Measurements from ENCODE around the gene WDR37. TPM values are rescaled to one million over a fixed set of nuclear protein-coding genes. Genes with fewer than 3 reads are reported as not detected.

The WDR37 gene
- total and polyA plus RNA-seq, 10 of the 15 experiments (the other 5 are each of a cell fraction or from before 2014, with no cell fraction given): 1.9 to 11.1 (median 7.1) TPM

GRCh38 chr10:1163831-1164230 lies 107.6 kb downstream of the WDR37 start:
- BruUV-seq (replicated peaks): no TSS peak
- ChIA-PET RAD21 (ENCODE audit: unreplicated experiment) (no interaction called here), POLR2A (no interaction called here), SMC1A (ENCODE audit: uncharacterized antibody, unreplicated experiment) (interaction anchor here (0.8 kb wide), 1 partner anchor 12 kb away, joined by 3 read pairs; no protein-coding TSS in a partner anchor), CTCF (no interaction called here)
- no peaks in the 10 kb centered on the region for H3K79me2 ChIP-seq (ENCODE audit: control insufficient read depth, insufficient read depth, low read length)
- ATAC-seq: no peak
- no peaks in the 10 kb centered on the region; a peak in 1 of 4 replicates for H3K27me3 ChIP-seq (replicated peaks in 1 of 2; ENCODE audit: control insufficient read depth in 2 of 2, insufficient read depth in 2 of 2, low read length in 1 of 2)
- DNase-seq (ENCODE audit: low read depth, low spot score): no peak
- 13% methylated on average over 5 of the region's 5 CpGs for WGBS (ENCODE audit: insufficient coverage, insufficient replicate concordance, low lambda C conversion rate, missing lambda C conversion rate)
- no peak for FAIRE-seq
- no peak overlapping the region for H2AFZ ChIP-seq (ENCODE audit: control insufficient read depth, low read depth, low read length)
- H3K27ac ChIP-seq (ENCODE audit: control insufficient read depth, insufficient read depth): no peak overlapping the region
- no peaks in the 10 kb centered on the region for H3K9me3 ChIP-seq (replicated peaks; ENCODE audit: control insufficient read depth, insufficient read depth, low read length)
- no peak overlapping the region for H3K4me3 ChIP-seq
- H3K4me1 ChIP-seq (ENCODE audit: control insufficient read depth, insufficient read depth, low read length): no peaks in the 10 kb centered on the region
- no peaks in the 10 kb centered on the region for H4K20me1 ChIP-seq (ENCODE audit: control insufficient read depth, insufficient read depth)
- no peak overlapping the region for H3K4me2 ChIP-seq (ENCODE audit: control insufficient read depth, insufficient read depth)
- intact Hi-C loops (cut with micrococcal nuclease; ENCODE audit: unreplicated experiment) (no loop called here), in situ Hi-C loops (cut with MboI) (no loop called here)
- no peak overlapping the region for H3K9ac ChIP-seq (ENCODE audit: control insufficient read depth, insufficient read depth, low read length)
- TF ChIP-seq RB1 (IDR thresholded peaks at IDR 0.05; ENCODE audit: borderline replicate concordance) (no peak), IRF5 (IDR thresholded peaks at IDR 0.05; ENCODE audit: borderline replicate concordance) (no peak), USF2 (IDR thresholded peaks at IDR 0.05; ENCODE audit: borderline replicate concordance, low read depth, low read length) (no peak), MTA3 (IDR thresholded peaks at IDR 0.05; ENCODE audit: borderline replicate concordance, low read length) (no peak), BHLHE40 (IDR thresholded peaks at IDR 0.05; ENCODE audit: borderline replicate concordance in 1 of 2, low read depth in 2 of 2, low read length in 1 of 2) (no peak), TCF3 (IDR thresholded peaks at IDR 0.05; ENCODE audit: borderline replicate concordance, insufficient read depth, low read depth, low read length) (no peak), TCF7 (IDR thresholded peaks at IDR 0.05; ENCODE audit: borderline replicate concordance) (no peak), RCOR1 (conservative IDR thresholded peaks at IDR 0.05; ENCODE audit: low read depth, low read length) (no peak), NFIC (IDR thresholded peaks at IDR 0.05; ENCODE audit: low read depth, low read length) (no peak), MYC (IDR thresholded peaks at IDR 0.05; ENCODE audit: insufficient read depth, insufficient read length, insufficient replicate concordance, low read length, severe bottlenecking) (no peak), SMAD1 (IDR thresholded peaks at IDR 0.05; ENCODE audit: low read depth, partially characterized antibody) (no peak)
- no peaks in the 10 kb centered on the region for H3K36me3 ChIP-seq (ENCODE audit: control insufficient read depth in 2 of 2, insufficient read depth in 2 of 2, low read length in 1 of 2)

Measured in GM12878 (cell line).